Parathyroid adenoma (tissue), 2 donors: ENCODE data around the gene MYBPH.

Source experiments
- H2AFZ ChIP-seq: fragments of 300-600 bp; sonication (generic); one replicate; pipeline ENCODE4 v1.7.0; 2017; ENCODE audit warnings: antibody characterized with exemption, mild to moderate bottlenecking
- H3K27ac ChIP-seq: fragments of 300-600 bp; sonication (generic); one replicate; pipeline ENCODE4 v1.7.0; 2017
- H3K27me3 ChIP-seq: fragments of 300-600 bp; sonication (generic); one replicate; pipeline ENCODE4 v1.7.0; 2017; ENCODE audit warnings: low read length; ENCODE audit not compliant: control insufficient read depth, insufficient read depth
- H3K36me3 ChIP-seq: fragments of 300-600 bp; sonication (generic); one replicate; pipeline ENCODE4 v1.7.0; 2017; ENCODE audit warnings: low read length; ENCODE audit not compliant: control insufficient read depth, insufficient read depth
- H3K4me1 ChIP-seq: fragments of 300-600 bp; sonication (generic); one replicate; pipeline ENCODE4 v1.7.0; 2017; ENCODE audit warnings: control low read depth
- H3K4me2 ChIP-seq: fragments of 300-600 bp; sonication (generic); one replicate; pipeline ENCODE4 v1.7.0; 2017; ENCODE audit warnings: low read length
- H3K4me3 ChIP-seq: fragments of 300-600 bp; sonication (generic); one replicate; pipeline ENCODE4 v1.7.0; 2017; ENCODE audit warnings: low read depth, low read length
- H3K79me2 ChIP-seq: fragments of 300-600 bp; sonication (generic); one replicate; pipeline ENCODE4 v1.7.0; 2017; ENCODE audit warnings: control low read depth
- H3K9ac ChIP-seq: fragments of 300-600 bp; sonication (generic); one replicate; pipeline ENCODE4 v1.7.0; 2017; ENCODE audit warnings: mild to moderate bottlenecking
- H3K9me3 ChIP-seq: fragments of 300-600 bp; sonication (generic); one replicate; pipeline ENCODE4 v1.7.0; 2017; ENCODE audit warnings: low read length; ENCODE audit not compliant: control insufficient read depth
- TF ChIP-seq, protein P1 (sequence below): fragments of 300-600 bp; sonication (generic); IDR thresholded peaks from one replicate; pipeline ENCODE4 v1.7.0; 2017; ENCODE audit warnings: antibody characterized with exemption, mild to moderate bottlenecking
- donor health status: primary hyperparathyroidism.

The MYBPH gene

DNA sequence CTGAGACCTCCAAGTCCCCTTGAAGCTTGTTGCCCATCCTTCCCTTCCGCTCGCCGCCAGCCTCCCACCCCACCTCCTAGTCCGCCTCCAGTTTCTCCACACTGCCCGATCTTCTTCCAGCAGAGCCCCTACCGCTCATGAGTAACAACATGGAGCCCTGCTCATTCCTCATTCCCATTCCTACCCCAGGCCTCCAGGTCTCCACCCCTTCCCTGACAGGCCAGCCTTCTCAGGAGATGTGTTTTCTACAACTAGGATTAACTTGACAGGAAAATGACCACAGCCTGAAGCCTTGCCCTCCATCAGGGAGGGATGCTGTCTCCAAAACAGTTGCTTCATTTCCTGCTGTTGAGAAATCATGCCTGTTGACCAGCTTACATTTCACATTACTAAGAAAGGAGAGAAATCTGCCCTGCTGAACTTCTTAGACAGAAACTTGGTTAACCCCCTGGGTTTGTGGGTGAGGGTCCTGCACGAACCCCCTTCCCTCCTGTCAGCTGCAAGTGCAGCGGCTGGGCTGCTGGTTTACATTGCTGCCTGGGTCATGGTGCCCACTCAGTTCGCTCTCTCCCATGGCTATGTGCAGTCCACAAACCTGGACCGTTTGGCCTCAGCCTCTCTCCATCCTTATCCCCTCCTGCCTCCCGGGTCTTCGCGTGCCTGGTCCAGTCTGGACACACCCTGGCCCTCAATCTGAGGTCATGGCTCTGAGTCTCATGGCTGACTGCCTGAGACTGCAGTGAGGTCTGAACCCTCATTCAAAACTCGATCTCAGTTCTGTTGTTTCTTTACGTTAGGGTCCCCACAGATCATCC, 27.0 kb upstream of the MYBPH start:
- no peak overlapping the region for H3K4me3 ChIP-seq
- TF ChIP-seq, protein P1, sequence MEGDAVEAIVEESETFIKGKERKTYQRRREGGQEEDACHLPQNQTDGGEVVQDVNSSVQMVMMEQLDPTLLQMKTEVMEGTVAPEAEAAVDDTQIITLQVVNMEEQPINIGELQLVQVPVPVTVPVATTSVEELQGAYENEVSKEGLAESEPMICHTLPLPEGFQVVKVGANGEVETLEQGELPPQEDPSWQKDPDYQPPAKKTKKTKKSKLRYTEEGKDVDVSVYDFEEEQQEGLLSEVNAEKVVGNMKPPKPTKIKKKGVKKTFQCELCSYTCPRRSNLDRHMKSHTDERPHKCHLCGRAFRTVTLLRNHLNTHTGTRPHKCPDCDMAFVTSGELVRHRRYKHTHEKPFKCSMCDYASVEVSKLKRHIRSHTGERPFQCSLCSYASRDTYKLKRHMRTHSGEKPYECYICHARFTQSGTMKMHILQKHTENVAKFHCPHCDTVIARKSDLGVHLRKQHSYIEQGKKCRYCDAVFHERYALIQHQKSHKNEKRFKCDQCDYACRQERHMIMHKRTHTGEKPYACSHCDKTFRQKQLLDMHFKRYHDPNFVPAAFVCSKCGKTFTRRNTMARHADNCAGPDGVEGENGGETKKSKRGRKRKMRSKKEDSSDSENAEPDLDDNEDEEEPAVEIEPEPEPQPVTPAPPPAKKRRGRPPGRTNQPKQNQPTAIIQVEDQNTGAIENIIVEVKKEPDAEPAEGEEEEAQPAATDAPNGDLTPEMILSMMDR, result no peak
- H3K4me1 ChIP-seq, result no peaks in the 10 kb centered on the region
- H3K79me2 ChIP-seq, result no peaks in the 10 kb centered on the region
- no peak overlapping the region for H3K9ac ChIP-seq
- H2AFZ ChIP-seq, result no peak overlapping the region
- H3K4me2 ChIP-seq, result no peak overlapping the region
- no peaks in the 10 kb centered on the region for H3K36me3 ChIP-seq
- no peaks in the 10 kb centered on the region for H3K9me3 ChIP-seq
- no peak overlapping the region for H3K27ac ChIP-seq
- H3K27me3 ChIP-seq, result no peaks in the 10 kb centered on the region

DNA sequence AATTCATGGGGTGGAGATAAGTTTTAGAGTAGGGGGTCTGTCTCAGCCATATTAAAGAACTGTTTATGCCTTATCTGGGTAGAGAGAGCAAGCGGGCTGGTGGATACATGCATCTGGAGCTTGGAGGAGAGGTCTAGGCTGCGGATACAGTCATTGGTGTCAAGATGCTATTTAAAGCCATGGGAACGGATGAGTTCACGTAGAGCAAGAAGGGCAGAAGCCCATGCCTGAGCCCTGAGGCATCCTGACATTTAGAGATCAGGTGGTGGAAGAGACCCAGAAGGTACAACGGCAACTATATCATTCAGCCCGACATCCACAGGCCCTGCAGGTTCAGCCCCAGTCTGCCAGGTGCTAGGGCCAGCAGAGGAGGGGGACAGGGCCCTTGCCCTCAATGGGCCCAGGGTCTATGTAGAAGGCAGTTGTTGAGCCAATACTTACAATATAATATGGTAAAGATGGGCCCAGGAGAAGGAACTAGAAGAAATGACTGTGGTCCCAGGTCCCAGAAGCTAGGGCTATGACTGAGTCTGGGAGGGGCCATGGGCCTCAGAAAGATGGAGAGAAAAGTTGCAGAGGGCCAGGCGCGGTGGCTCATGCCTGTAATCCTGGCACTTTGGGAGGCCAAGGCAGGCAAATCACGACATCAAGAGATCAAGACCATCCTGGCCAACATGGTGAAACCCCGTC, 26.0 kb upstream of the MYBPH start:
- Histone ChIP-seq H3K9me3 (no peaks in the 10 kb centered on the region), H3K79me2 (no peaks in the 10 kb centered on the region), H2AFZ (no peak overlapping the region), H3K9ac (no peak overlapping the region), H3K36me3 (no peaks in the 10 kb centered on the region), H3K27ac (no peak overlapping the region), H3K4me3 (no peak overlapping the region), H3K4me1 (no peaks in the 10 kb centered on the region), H3K4me2 (no peak overlapping the region), H3K27me3 (no peaks in the 10 kb centered on the region)
- TF ChIP-seq, protein P1, result no peak

DNA sequence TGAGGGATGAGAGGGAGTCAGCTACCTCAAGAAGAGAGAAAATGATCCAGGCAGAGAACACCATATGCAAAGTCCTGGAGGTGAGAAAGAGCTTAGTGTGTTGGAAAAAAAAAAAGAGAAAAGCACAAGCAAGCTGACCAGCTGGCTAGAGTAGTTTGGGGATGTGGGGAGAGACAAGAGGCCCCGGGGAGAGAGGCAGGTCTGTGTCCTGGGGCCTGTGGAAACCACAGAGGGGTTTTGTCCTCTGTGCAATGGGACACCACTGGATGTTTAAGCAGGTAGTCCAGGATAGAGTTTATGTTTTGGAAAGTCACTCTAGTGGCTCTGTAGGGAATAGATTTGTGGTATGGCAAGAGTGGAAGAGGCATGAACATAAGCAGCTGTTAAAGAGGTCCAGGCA, 25.3 kb upstream of the MYBPH start:
- Histone ChIP-seq H3K27ac (no peak overlapping the region), H3K4me2 (no peak overlapping the region), H3K36me3 (no peaks in the 10 kb centered on the region), H3K4me3 (no peak overlapping the region), H3K9ac (no peak overlapping the region), H3K79me2 (no peaks in the 10 kb centered on the region), H3K27me3 (no peaks in the 10 kb centered on the region), H3K9me3 (no peaks in the 10 kb centered on the region), H3K4me1 (no peaks in the 10 kb centered on the region), H2AFZ (no peak overlapping the region)
- TF ChIP-seq, protein P1, result no peak

DNA sequence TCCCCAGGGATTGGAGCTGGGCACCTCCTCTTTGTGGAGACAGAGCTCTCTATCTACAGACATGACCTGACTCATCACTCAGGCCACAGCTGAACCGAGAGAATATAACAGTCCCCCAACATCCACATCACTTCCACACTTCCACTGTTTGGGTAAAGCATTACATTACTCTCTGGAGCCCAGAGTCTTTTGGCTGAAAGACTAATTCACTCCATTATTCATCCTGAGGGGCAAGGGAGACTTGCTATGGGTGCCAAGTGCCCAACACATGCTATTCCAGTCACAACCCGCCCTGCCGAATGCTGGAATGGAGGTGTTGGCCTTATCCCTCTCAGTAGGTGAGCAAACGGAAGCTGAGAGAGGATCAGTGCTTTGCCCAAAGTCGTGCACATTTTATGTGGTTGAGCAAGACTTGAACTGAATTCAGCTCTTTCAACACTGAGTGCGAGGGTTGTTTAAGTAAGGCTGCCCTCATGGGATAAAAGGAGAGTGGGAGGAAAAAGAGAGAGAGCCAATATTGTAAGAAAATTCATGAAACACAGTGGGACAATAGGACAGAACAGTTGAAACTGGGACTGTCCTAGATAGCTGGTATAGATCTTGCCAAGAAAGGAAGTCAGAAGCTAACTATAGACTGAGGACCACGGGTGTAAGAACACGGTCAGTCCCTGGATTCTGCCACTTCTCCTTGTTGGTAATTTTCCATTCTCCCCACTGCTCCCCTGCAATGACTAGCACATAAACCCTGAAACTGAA, 24.4 kb upstream of the MYBPH start:
- H3K36me3 ChIP-seq, result no peaks in the 10 kb centered on the region
- H3K4me1 ChIP-seq, result no peaks in the 10 kb centered on the region
- no peak overlapping the region for H3K4me3 ChIP-seq
- no peak overlapping the region for H2AFZ ChIP-seq
- no peaks in the 10 kb centered on the region for H3K27me3 ChIP-seq
- TF ChIP-seq, protein P1, result no peak
- H3K9ac ChIP-seq, result no peak overlapping the region
- H3K27ac ChIP-seq, result no peak overlapping the region
- H3K79me2 ChIP-seq, result no peaks in the 10 kb centered on the region
- no peaks in the 10 kb centered on the region for H3K9me3 ChIP-seq
- no peak overlapping the region for H3K4me2 ChIP-seq
